A549 (cell line): Measurements from ENCODE around the gene CTNNA3. TPM values are rescaled to one million over a fixed set of nuclear protein-coding genes. Genes with fewer than 3 reads are reported as not detected.

Experiments used
- ATAC-seq, 2 experiments: fragments of 200-7000 bp in 1 of 2; fragments of >200 bp in 1 of 2; cut with Nextera tagmentation in 1 of 2; cut with Tn5 transposase in 1 of 2; 3 replicates each; pipeline versions ENCODE4 v1.8.0 to v1.9.1; 2018 to 2020; ENCODE audit warnings: mild to moderate bottlenecking in 1 of 2, moderate library complexity in 1 of 2
- CTCF ChIA-PET: fragments of 300-600 bp; sonication (Branson Sonifier 250); formaldehyde crosslinking; extraction: SDS; loops from one replicate; lab custom pipeline; 2021; ENCODE audit warnings: antibody characterized with exemption, inconsistent platforms; lab: Yijun Ruan, JAX
- POLR2A ChIA-PET: fragments of 350-600 bp; formaldehyde crosslinking; extraction: SDS; loops from one replicate; lab custom pipeline; 2021; ENCODE audit warnings: antibody characterized with exemption, inconsistent platforms; lab: Yijun Ruan, JAX
- DNase-seq, 2 experiments: peaks; one replicate each; pipeline versions ENCODE4 v3.0.0 to v3.0.0-alpha.2; 2011 to 2016; ENCODE audit warnings: low read depth in 1 of 2, low spot score in 1 of 2
- FAIRE-seq: peaks from 2 replicates; lab custom pipeline; 2011; peaks lifted over from hg19 to GRCh38; lab: Jason Lieb, UNC
- H3K27ac ChIP-seq, 2 experiments: fragments of >200 bp; sonication (Bioruptor Twin); formaldehyde crosslinking; 3 replicates each; pipeline ENCODE4 v1.5.1; 2016 to 2017
- H3K4me1 ChIP-seq: fragments of >200 bp; sonication (Bioruptor Twin); formaldehyde crosslinking; 3 replicates; pipeline ENCODE4 v1.6.1; 2016
- H3K4me2 ChIP-seq: fragments of >200 bp; sonication (Bioruptor Twin); formaldehyde crosslinking; 3 replicates; pipeline ENCODE4 v1.6.1; 2016
- H3K4me3 ChIP-seq: fragments of >200 bp; sonication (Bioruptor Twin); formaldehyde crosslinking; 3 replicates; pipeline ENCODE4 v1.5.1; 2016
- H3K9me3 ChIP-seq: fragments of >200 bp; sonication (Bioruptor Twin); formaldehyde crosslinking; 3 replicates; pipeline ENCODE4 v1.6.1; 2016
- CBX2 ChIP-seq: fragments of 200-600 bp; sonication (generic); IDR thresholded peaks from 2 replicates; pipeline ENCODE4 v1.6.1; 2016; ENCODE audit warnings: low read depth, mild to moderate bottlenecking, borderline replicate concordance
- CBX8 ChIP-seq: fragments of 200-600 bp; sonication (generic); IDR thresholded peaks from 2 replicates; pipeline ENCODE4 v1.6.1; 2016
- EP300 ChIP-seq, 2 experiments: fragments of >200 bp; sonication (Bioruptor Twin); formaldehyde crosslinking; IDR thresholded peaks; 2 replicates in 1 of 2; 3 replicates in 1 of 2; pipeline ENCODE4 v1.6.1; 2016 to 2017
- ESRRA ChIP-seq: fragments of 150-350 bp; IDR thresholded peaks from 2 replicates; pipeline ENCODE4 v1.6.1; 2014; ENCODE audit warnings: mild to moderate bottlenecking, low read length, borderline replicate concordance
- FOXS1 ChIP-seq: fragments of 250-450 bp; sonication (Bioruptor Pico); IDR thresholded peaks from 2 replicates; pipeline ENCODE4 v1.5.0; 2020; ENCODE audit warnings: mild to moderate bottlenecking, moderate library complexity
- MAZ ChIP-seq: fragments of 150-350 bp; IDR thresholded peaks from 2 replicates; pipeline ENCODE4 v1.6.1; 2014; ENCODE audit warnings: antibody characterized with exemption, low read depth, low read length, borderline replicate concordance
- RCOR1 ChIP-seq: fragments of 150-350 bp; IDR thresholded peaks from 2 replicates; pipeline ENCODE4 v1.6.1; 2014; ENCODE audit warnings: antibody characterized with exemption, low read length, low read depth
- TFCP2L1 ChIP-seq: fragments of 250-450 bp; sonication (Bioruptor Pico); IDR thresholded peaks from 2 replicates; pipeline ENCODE4 v1.5.0; 2021; ENCODE audit warnings: mild to moderate bottlenecking
- WGBS: methylation state at CpG from one replicate; pipeline ENCODE4 v1.1.6; 2017; ENCODE audit errors: missing lambda C conversion rate; 5-methylcytosine and 5-hydroxymethylcytosine counted together
- polyA plus RNA-seq, 4 experiments: library from polyadenylated mRNA; depleted of rRNA in 3 of 4; stranded (reverse); fragments of >200 nt; fragmentation: RNase III in 1 of 4; extraction: RNeasy Plus Mini Kit Qiagen cat#74134 plus additional on column Dnase treatment in 1 of 4; gene quantifications; 2 replicates in 3 of 4; 3 replicates in 1 of 4; pipeline ENCODE4 v1.2.3, GENCODE V29; 2011 to 2017
- TF ChIP-seq, protein P1 (sequence below): fragments of 250-450 bp; sonication (Bioruptor Pico); IDR thresholded peaks from 2 replicates; pipeline ENCODE4 v1.5.0; 2021; ENCODE audit warnings: mild to moderate bottlenecking, moderate library complexity, borderline replicate concordance
- TF ChIP-seq, protein P2 (sequence below): fragments of >200 bp; sonication (Bioruptor Twin); formaldehyde crosslinking; IDR thresholded peaks from 2 replicates; pipeline ENCODE4 v1.6.1; 2016
- TF ChIP-seq, protein P3 (sequence below): fragments of >200 bp; sonication (Bioruptor Twin); formaldehyde crosslinking; IDR thresholded peaks from 3 replicates; pipeline ENCODE4 v1.5.1; 2016
- TF ChIP-seq, protein P4 (sequence below): fragments of 200-600 bp; sonication (generic); IDR thresholded peaks from 2 replicates; pipeline ENCODE4 v1.6.1; 2016; ENCODE audit warnings: antibody characterized with exemption, mild to moderate bottlenecking, moderate library complexity
- TF ChIP-seq, protein P5 (sequence below): fragments of 150-350 bp; IDR thresholded peaks from 2 replicates; pipeline ENCODE4 v1.6.1; 2014; ENCODE audit warnings: low read depth, mild to moderate bottlenecking, low read length
- TF ChIP-seq, protein P6 (sequence below): fragments of 250-450 bp; sonication (Bioruptor Pico); IDR thresholded peaks from 2 replicates; pipeline ENCODE4 v1.5.0; 2020; ENCODE audit warnings: low read depth, mild to moderate bottlenecking, moderate library complexity

Gene CTNNA3
- polyA plus RNA-seq, 2 of the 4 experiments (the other 2 are of a cell fraction): not detected

DNA sequence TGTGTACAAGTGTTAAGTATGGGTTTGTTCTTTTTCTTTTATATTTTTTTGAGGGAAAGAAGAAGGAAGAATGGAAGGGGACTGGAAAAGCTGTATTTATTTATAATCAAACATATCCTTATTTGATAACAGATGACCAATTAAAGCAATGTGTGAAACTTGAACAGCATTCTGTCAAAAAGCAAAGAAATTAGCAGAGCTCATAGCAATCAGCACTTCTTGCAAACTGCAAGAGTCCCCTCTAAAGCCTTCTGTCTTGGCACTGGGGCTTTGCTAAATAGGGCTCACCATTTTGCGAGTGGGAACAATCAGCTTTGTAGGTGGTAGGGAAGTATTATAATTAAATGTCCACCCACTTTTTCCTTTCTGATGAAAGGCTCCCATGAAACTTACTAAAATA is 935.1 kb downstream of the CTNNA3 start:
- CTCF ChIA-PET: no interaction called here
- FAIRE-seq: no peak
- WGBS: 54% methylated on average over 1 of the region's 1 CpG
- TF ChIP-seq, protein P1, sequence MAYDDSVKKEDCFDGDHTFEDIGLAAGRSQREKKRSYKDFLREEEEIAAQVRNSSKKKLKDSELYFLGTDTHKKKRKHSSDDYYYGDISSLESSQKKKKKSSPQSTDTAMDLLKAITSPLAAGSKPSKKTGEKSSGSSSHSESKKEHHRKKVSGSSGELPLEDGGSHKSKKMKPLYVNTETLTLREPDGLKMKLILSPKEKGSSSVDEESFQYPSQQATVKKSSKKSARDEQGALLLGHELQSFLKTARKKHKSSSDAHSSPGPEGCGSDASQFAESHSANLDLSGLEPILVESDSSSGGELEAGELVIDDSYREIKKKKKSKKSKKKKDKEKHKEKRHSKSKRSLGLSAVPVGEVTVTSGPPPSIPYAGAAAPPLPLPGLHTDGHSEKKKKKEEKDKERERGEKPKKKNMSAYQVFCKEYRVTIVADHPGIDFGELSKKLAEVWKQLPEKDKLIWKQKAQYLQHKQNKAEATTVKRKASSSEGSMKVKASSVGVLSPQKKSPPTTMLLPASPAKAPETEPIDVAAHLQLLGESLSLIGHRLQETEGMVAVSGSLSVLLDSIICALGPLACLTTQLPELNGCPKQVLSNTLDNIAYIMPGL (CRISPR knock-in tag): no peak
- TF ChIP-seq ESRRA (no peak), TFCP2L1 (no peak), RCOR1 (no peak)
- TF ChIP-seq, protein P2, sequence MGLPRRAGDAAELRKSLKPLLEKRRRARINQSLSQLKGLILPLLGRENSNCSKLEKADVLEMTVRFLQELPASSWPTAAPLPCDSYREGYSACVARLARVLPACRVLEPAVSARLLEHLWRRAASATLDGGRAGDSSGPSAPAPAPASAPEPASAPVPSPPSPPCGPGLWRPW: no peak
- TF ChIP-seq, protein P3, sequence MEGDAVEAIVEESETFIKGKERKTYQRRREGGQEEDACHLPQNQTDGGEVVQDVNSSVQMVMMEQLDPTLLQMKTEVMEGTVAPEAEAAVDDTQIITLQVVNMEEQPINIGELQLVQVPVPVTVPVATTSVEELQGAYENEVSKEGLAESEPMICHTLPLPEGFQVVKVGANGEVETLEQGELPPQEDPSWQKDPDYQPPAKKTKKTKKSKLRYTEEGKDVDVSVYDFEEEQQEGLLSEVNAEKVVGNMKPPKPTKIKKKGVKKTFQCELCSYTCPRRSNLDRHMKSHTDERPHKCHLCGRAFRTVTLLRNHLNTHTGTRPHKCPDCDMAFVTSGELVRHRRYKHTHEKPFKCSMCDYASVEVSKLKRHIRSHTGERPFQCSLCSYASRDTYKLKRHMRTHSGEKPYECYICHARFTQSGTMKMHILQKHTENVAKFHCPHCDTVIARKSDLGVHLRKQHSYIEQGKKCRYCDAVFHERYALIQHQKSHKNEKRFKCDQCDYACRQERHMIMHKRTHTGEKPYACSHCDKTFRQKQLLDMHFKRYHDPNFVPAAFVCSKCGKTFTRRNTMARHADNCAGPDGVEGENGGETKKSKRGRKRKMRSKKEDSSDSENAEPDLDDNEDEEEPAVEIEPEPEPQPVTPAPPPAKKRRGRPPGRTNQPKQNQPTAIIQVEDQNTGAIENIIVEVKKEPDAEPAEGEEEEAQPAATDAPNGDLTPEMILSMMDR: no peak
- TF ChIP-seq, protein P4, sequence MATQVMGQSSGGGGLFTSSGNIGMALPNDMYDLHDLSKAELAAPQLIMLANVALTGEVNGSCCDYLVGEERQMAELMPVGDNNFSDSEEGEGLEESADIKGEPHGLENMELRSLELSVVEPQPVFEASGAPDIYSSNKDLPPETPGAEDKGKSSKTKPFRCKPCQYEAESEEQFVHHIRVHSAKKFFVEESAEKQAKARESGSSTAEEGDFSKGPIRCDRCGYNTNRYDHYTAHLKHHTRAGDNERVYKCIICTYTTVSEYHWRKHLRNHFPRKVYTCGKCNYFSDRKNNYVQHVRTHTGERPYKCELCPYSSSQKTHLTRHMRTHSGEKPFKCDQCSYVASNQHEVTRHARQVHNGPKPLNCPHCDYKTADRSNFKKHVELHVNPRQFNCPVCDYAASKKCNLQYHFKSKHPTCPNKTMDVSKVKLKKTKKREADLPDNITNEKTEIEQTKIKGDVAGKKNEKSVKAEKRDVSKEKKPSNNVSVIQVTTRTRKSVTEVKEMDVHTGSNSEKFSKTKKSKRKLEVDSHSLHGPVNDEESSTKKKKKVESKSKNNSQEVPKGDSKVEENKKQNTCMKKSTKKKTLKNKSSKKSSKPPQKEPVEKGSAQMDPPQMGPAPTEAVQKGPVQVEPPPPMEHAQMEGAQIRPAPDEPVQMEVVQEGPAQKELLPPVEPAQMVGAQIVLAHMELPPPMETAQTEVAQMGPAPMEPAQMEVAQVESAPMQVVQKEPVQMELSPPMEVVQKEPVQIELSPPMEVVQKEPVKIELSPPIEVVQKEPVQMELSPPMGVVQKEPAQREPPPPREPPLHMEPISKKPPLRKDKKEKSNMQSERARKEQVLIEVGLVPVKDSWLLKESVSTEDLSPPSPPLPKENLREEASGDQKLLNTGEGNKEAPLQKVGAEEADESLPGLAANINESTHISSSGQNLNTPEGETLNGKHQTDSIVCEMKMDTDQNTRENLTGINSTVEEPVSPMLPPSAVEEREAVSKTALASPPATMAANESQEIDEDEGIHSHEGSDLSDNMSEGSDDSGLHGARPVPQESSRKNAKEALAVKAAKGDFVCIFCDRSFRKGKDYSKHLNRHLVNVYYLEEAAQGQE: no peak
- TF ChIP-seq, all 56 proteins: peak for 0
- DNase-seq (no peak), ATAC-seq (no peak)
- no peak overlapping the region for H3K27ac ChIP-seq
- H3K4me1 ChIP-seq: no peaks in the 10 kb centered on the region
- H3K9me3 ChIP-seq: no peaks in the 10 kb centered on the region
- H3K4me2 ChIP-seq: no peak overlapping the region
- POLR2A ChIA-PET: no interaction called here
- H3K4me3 ChIP-seq: no peak overlapping the region

DNA sequence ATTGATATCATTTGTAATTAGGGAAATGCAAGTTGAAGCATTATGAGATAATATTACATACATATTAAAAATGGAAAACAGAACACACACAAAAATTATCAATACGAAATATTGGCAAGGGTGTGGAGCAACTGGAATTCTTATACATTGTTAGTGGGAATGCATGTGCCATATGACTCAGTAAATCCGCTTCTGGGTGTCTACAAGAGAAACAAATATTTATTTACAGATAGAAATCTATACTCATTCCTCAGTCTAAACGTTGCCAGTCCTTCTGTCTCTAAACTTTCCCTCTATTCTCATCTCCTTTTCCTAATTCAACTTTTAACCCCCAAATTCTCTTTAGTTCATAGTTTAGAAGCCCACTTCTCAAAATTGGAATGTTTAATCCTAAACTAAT is 940.5 kb downstream of the CTNNA3 start:
- H3K4me2 ChIP-seq: no peak overlapping the region
- DNase-seq: no peak
- TF ChIP-seq CBX2 (no peak), CBX8 (no peak), MAZ (no peak), FOXS1 (CRISPR knock-in tag) (no peak), EP300 (IDR thresholded peaks at IDR 0.05) (no peak)
- TF ChIP-seq, protein P5, sequence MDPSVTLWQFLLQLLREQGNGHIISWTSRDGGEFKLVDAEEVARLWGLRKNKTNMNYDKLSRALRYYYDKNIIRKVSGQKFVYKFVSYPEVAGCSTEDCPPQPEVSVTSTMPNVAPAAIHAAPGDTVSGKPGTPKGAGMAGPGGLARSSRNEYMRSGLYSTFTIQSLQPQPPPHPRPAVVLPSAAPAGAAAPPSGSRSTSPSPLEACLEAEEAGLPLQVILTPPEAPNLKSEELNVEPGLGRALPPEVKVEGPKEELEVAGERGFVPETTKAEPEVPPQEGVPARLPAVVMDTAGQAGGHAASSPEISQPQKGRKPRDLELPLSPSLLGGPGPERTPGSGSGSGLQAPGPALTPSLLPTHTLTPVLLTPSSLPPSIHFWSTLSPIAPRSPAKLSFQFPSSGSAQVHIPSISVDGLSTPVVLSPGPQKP: no peak
- TF ChIP-seq, protein P6, sequence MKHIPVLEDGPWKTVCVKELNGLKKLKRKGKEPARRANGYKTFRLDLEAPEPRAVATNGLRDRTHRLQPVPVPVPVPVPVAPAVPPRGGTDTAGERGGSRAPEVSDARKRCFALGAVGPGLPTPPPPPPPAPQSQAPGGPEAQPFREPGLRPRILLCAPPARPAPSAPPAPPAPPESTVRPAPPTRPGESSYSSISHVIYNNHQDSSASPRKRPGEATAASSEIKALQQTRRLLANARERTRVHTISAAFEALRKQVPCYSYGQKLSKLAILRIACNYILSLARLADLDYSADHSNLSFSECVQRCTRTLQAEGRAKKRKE: no peak
- CTCF ChIA-PET: no interaction called here
- H3K27ac ChIP-seq: no peak overlapping the region
- POLR2A ChIA-PET: no interaction called here
- no peak overlapping the region for H3K4me3 ChIP-seq
- no peak for FAIRE-seq
- WGBS: 4% methylated on average over 3 of the region's 3 CpGs
- no peak for ATAC-seq
- H3K4me1 ChIP-seq: no peaks in the 10 kb centered on the region
- H3K9me3 ChIP-seq: no peaks in the 10 kb centered on the region
